Mesothelial cell of epicardium (in vitro differentiated cells): ENCODE measurements around the gene NUP133. TPM values are rescaled to one million over a fixed set of nuclear protein-coding genes. Genes with fewer than 3 reads are reported as not detected.
A peak's percentile ranks its signal among the peaks of the same experiment; 100 is the strongest.

Source experiments
- DNase-seq, 2 experiments: peaks; one replicate each; pipeline ENCODE4 v3.0.0; 2021; ENCODE audit warnings: low spot score in 2 of 2; ENCODE audit not compliant: unreplicated experiment in 2 of 2
- H3K27ac Mint-ChIP-seq: 2 replicates; pipeline ENCODE4 v1.8.0; 2021; ENCODE audit warnings: mixed read lengths
- H3K27me3 Mint-ChIP-seq: 2 replicates; pipeline ENCODE4 v1.8.0; 2021; ENCODE audit warnings: low read depth, mixed read lengths
- H3K36me3 Mint-ChIP-seq: 2 replicates; pipeline ENCODE4 v1.8.0; 2021; ENCODE audit warnings: mixed read lengths
- H3K4me1 Mint-ChIP-seq: 2 replicates; pipeline ENCODE4 v1.8.0; 2021; ENCODE audit warnings: mixed read lengths
- H3K4me3 Mint-ChIP-seq: 2 replicates; pipeline ENCODE4 v1.8.0; 2021; ENCODE audit warnings: mild to moderate bottlenecking, moderate library complexity, mixed read lengths
- H3K9me3 Mint-ChIP-seq: 2 replicates; pipeline ENCODE4 v1.8.0; 2021; ENCODE audit warnings: mixed read lengths
- CTCF ChIP-seq: fragments of 200-600 bp; sonication (generic); IDR thresholded peaks from one replicate; pipeline ENCODE4 v1.5.0; 2021; ENCODE audit warnings: antibody characterized with exemption; ENCODE audit not compliant: unreplicated experiment
- total RNA-seq: library from RNA; stranded (reverse); gene quantifications from 3 replicates; pipeline ENCODE4 v1.2.1, GENCODE V29; 2021

Gene NUP133
- total RNA-seq, 1 donor from 2014 or later = 51.7 TPM

GRCh38 chr1:229445828-229446227, 62.3 kb downstream of the NUP133 start:
- DNase-seq = no peak
- Mint-ChIP-seq H3K9me3 (no peaks in the 10 kb centered on the region), H3K4me1 (no peaks in the 10 kb centered on the region), H3K27me3 (no peaks in the 10 kb centered on the region), H3K27ac (no peak overlapping the region), H3K4me3 (no peak overlapping the region), H3K36me3 (peaks cover 39% of the 10 kb centered on the region)
- no peak for TF ChIP-seq CTCF

GRCh38 chr1:229440851-229441537, 67.1 kb downstream of the NUP133 start:
- Mint-ChIP-seq H3K27ac (peak overlapping the region; percentile 18), H3K9me3 (no peaks in the 10 kb centered on the region), H3K27me3 (peaks cover 15% of the 10 kb centered on the region), H3K4me1 (no peaks in the 10 kb centered on the region), H3K36me3 (peaks cover 21% of the 10 kb centered on the region), H3K4me3 (no peak overlapping the region)
- TF ChIP-seq CTCF = no peak
- no peak for DNase-seq

- no peak for TF ChIP-seq CTCF
- no peaks in the 10 kb centered on the region for H3K9me3 Mint-ChIP-seq
- no peak for DNase-seq
- H3K4me3 Mint-ChIP-seq = no peak overlapping the region
- no peak overlapping the region for H3K27ac Mint-ChIP-seq
- H3K36me3 Mint-ChIP-seq = peaks cover 10% of the 10 kb centered on the region
- H3K27me3 Mint-ChIP-seq = peaks cover 42% of the 10 kb centered on the region
- peaks cover 3% of the 10 kb centered on the region for H3K4me1 Mint-ChIP-seq
These were observed 70.1 kb downstream of the NUP133 start for GRCh38 chr1:229438021-229438420.

GRCh38 chr1:229437443-229437842, 70.7 kb downstream of the NUP133 start:
- Mint-ChIP-seq H3K27ac (no peak overlapping the region), H3K27me3 (peaks cover 48% of the 10 kb centered on the region), H3K4me1 (peaks cover 3% of the 10 kb centered on the region), H3K36me3 (peaks cover 10% of the 10 kb centered on the region), H3K9me3 (no peaks in the 10 kb centered on the region), H3K4me3 (no peak overlapping the region)
- DNase-seq = no peak
- no peak for TF ChIP-seq CTCF

- no peak overlapping the region for H3K4me3 Mint-ChIP-seq
- no peak for DNase-seq
- H3K27ac Mint-ChIP-seq = no peak overlapping the region
- H3K9me3 Mint-ChIP-seq = no peaks in the 10 kb centered on the region
- peaks cover 6% of the 10 kb centered on the region for H3K4me1 Mint-ChIP-seq
- peaks cover 6% of the 10 kb centered on the region for H3K36me3 Mint-ChIP-seq
- no peak for TF ChIP-seq CTCF
- peaks cover 61% of the 10 kb centered on the region for H3K27me3 Mint-ChIP-seq
These were observed 71.9 kb downstream of the NUP133 start for GRCh38 chr1:229436201-229436600.

- Mint-ChIP-seq H3K9me3 (no peaks in the 10 kb centered on the region), H3K27ac (no peak overlapping the region), H3K4me1 (peaks cover 10% of the 10 kb centered on the region), H3K27me3 (peaks cover 75% of the 10 kb centered on the region), H3K4me3 (peak overlapping the region; percentile 59), H3K36me3 (peaks cover 5% of the 10 kb centered on the region)
- no peak for TF ChIP-seq CTCF
- DNase-seq = no peak
These were observed 73.5 kb downstream of the NUP133 start for GRCh38 chr1:229434641-229435051.
